T-helper 1 cell treated with Interleukin-12 subunit alpha and Interleukin-12 subunit beta and Interleukin-4 antibody, amounts not matched to agents 30 μg/mL and 1 μg/mL, for 36 hours (primary cell): Measurements from ENCODE around the gene AIRE.
"Not testable (repeated sequence)": the region's sequence is repeated elsewhere in the genome, so short reads cannot be mapped to it uniquely, and the experiment has no call there.

Experiments used
- H3K27ac Mint-ChIP-seq: one replicate; pipeline ENCODE4 v1.8.0; 2021; ENCODE audit warnings: mild to moderate bottlenecking, mixed read lengths
- H3K27me3 Mint-ChIP-seq: one replicate; pipeline ENCODE4 v1.8.0; 2021; ENCODE audit warnings: low read depth, mixed read lengths
- H3K36me3 Mint-ChIP-seq: one replicate; pipeline ENCODE4 v1.8.0; 2021; ENCODE audit warnings: low read depth, mixed read lengths
- H3K4me1 Mint-ChIP-seq: one replicate; pipeline ENCODE4 v1.8.0; 2021; ENCODE audit warnings: low read depth, mixed read lengths
- H3K4me3 Mint-ChIP-seq: one replicate; pipeline ENCODE4 v1.8.0; 2021; ENCODE audit warnings: mild to moderate bottlenecking, moderate library complexity, mixed read lengths
- H3K9me3 Mint-ChIP-seq: one replicate; pipeline ENCODE4 v1.8.0; 2021; ENCODE audit warnings: mixed read lengths

The AIRE gene

DNA sequence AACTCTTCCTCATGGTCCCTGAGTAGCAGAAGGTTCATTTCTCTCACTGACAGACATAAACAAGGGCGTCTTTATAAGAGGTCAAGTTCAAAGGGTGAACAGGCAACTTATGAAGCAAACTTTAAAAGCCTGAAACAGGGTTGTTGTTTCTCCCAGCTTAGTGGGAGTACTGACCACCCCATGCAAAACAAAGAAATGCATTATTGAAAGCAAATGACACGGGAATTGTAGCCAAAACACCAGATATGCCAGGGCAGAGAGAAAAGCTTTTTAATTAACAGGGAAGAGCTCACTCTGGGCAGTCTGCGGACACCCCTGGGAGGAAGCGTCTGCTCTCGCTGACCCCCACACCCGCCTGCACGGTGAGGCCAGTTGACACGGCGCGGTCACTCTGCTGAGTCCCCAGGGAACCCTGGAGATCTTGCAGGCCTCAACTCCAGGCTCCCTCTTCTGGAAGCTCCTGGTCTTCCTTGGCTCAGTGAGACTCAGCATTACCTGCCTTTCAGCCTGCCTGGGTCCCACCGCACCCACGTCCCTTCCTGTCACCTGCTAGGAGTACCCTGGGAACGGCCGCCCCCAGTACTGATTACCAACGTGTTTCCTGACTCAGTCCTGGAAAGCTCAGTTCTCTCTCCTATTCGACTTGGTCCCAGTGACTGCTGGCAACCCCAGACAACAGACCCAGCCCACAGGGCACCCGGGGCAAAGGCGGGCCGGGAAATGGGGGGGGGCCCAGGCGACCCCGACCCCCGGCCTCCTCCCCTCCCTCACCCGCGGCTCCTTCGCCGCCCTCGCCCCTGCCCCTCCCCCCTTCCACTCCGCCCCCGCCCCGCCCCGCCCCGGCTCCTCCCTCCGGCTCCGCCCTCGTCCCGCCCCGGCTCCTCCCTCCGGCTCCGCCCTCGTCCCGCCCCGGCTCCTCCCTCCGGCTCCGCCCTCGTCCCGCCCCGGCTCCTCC lies 52.5 kb downstream of the AIRE start:
- no peaks in the 10 kb centered on the region for H3K9me3 Mint-ChIP-seq
- peaks cover 2% of the 10 kb centered on the region for H3K36me3 Mint-ChIP-seq
- H3K27ac Mint-ChIP-seq = peak overlapping the region; percentile 76
- no peaks in the 10 kb centered on the region for H3K27me3 Mint-ChIP-seq
- H3K4me1 Mint-ChIP-seq = peaks cover 14% of the 10 kb centered on the region
- peak overlapping the region; percentile 63 for H3K4me3 Mint-ChIP-seq

DNA sequence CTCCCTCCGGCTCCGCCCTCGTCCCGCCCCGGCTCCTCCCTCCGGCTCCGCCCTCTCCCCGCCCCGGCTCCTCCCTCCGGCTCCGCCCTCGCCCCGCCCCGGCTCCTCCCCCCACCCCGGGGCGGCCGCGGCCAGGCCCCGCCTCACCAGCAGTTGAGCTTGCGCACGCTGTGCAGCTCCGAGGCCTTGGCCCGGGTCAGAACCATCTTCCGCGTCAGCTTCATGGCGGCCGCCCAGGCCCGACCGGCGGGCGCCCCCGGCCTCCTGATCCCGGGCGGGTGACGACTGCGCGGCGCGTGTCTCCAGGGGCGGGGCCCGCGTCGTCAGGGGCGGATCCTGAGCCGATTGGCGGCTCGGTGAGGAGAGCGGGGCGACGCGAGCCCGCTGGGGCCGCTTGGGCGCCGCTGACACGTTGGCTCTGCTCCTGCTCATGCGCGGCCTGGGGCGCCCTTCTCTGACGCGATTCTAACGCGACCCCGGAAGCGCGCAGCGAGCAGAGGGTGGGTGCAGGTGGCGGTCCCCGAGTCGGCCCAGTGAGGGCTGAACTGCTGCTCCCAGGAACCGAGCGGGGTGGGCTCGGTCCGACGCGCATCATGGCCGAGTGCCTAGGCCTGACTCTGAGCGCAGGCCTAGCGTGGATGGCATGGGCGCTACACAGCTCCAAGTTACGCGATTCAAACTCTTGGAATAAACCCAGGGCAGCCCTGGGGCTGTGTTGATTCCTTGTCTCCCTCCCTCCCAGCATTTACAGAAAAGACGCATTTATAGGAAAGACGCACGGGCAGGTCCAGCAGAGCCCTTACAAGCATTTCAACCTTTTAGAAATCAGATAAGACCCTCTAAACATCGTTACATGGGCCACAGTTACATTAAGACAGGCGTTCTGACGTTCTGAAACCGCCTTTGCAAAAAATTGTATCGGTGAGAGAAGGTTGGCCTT lies 53.6 kb downstream of the AIRE start, which contains the start of gene CFAP410:
Gene CFAP410 (minus strand): TSS at position 420 of the 940 bp plus-strand sequence. CDS start 196 bp downstream, at position 224.
- Mint-ChIP-seq H3K27me3 (no peaks in the 10 kb centered on the region), H3K4me1 (peaks cover 14% of the 10 kb centered on the region), H3K36me3 (peaks cover 2% of the 10 kb centered on the region), H3K9me3 (no peaks in the 10 kb centered on the region), H3K4me3 (peak within 1 kb of the TSS; percentile 88), H3K27ac (peak within 1 kb of the TSS; percentile 92)

DNA sequence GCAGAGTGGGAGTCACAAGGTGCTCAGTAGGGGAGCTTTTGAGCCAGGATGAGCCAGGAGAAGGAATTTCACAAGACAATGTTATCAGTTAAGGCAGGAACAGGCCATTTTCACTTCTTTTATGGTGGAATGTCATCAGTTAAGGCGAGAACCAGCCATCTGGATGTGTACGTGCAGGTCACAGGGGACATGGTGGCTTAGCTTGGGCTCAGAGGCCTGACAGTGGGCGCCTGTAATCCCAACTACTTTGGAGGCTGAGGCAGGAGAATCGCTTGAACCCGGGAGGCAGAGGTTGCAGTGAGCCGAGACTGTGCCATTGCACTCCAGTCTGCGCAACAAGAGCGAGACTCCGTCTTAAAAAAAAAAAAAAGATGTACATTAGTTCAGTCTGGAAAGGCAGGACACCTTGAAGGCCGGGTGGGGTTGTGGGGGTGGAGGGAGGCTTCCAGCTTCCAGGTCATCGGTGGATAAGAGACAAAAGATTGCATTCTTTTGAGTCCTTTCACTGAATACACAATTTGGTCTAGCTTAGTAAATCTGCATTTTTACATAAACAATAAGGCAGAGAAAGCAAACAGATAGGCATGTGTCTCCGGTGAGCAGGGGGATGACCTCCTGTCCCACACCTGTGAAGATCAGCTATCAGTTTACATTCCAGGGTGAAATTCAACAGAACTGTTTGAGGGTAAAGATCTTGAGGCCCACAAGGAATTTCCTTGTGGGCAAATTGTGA lies 56.2 kb downstream of the AIRE start:
- not testable (repeated sequence) for H3K9me3 Mint-ChIP-seq, H3K4me3 Mint-ChIP-seq, H3K27ac Mint-ChIP-seq, H3K36me3 Mint-ChIP-seq
- Mint-ChIP-seq H3K27me3 (peaks cover 10% of the 10 kb centered on the region), H3K4me1 (peaks cover 14% of the 10 kb centered on the region)

DNA sequence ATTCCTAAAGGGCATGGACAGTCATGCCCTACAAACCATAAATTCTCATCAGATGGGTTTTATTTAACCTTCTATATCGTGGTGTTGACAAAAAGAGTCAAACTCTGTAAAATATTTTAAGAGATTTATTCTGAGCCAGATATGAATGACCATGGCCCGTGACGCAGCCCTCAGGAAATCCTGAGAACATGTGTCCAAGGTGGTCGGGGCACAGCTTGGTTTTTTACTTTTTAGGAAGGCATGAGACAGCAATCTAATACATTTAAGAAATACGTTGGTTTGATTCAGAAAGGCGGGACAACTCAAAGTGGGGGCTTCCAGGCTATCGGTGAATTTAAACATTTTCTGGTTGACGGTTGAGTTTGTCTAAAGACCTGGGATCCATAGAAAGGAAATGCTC lies 57.3 kb downstream of the AIRE start:
- H3K4me1 Mint-ChIP-seq = peaks cover 11% of the 10 kb centered on the region
- not testable (repeated sequence) for H3K9me3 Mint-ChIP-seq, H3K27ac Mint-ChIP-seq, H3K4me3 Mint-ChIP-seq, H3K36me3 Mint-ChIP-seq
- peaks cover 16% of the 10 kb centered on the region for H3K27me3 Mint-ChIP-seq

DNA sequence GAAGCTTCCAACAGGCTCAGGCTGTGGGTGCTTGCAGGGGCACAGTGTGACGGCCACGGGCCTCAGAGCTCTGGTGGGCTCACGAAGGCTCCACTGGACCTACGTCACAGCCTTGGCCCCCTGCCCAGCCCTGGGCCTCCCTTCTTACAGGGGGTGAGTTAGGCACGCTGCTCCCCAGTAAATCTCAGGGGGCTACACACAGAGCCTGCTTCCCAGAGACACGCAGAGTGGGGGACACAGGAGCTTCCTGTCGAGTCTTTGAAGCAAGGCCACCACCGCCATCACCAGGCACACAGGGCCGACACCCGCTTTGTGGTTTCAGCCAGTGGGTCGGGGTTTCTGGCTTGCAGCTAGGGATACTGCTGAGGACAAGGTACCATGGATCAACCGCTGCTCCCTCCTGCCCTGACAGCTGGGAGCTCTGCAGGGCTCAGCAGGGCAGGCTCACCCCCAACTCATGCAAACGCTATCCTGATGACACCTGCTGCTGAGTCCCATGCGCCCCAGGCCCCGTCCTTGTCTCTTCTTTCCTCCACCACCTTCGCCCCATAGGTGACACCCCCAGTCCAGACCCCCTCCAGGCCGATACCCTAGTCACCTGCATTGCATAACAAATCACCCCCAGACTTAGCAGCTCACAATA lies 59.0 kb downstream of the AIRE start:
- Mint-ChIP-seq H3K36me3 (no peaks in the 10 kb centered on the region), H3K9me3 (no peaks in the 10 kb centered on the region), H3K27me3 (peaks cover 32% of the 10 kb centered on the region), H3K4me3 (no peak overlapping the region), H3K27ac (no peak overlapping the region), H3K4me1 (peaks cover 8% of the 10 kb centered on the region)

DNA sequence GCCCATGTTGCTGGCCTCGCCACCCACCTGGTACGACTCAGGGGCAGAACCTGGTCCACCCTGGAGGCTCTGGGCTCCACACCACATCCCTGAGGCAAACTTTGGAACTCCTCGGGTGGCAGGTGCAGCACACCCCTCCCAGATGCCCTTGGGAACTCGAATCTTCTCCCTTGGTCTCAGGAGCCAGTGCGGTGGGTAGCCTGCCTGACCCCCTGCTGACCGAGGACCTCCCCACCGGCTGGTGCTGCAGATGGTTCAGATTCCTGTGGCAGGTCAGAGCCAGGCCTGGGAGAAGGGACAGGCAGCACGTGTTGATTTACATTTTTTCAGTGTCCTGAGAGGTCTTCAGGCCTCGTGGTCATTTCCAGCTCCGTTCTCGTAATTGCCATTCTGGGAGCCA lies 59.8 kb downstream of the AIRE start:
- Mint-ChIP-seq H3K27me3 (peaks cover 33% of the 10 kb centered on the region), H3K9me3 (no peaks in the 10 kb centered on the region), H3K27ac (no peak overlapping the region), H3K4me3 (no peak overlapping the region), H3K36me3 (no peaks in the 10 kb centered on the region), H3K4me1 (peaks cover 2% of the 10 kb centered on the region)

DNA sequence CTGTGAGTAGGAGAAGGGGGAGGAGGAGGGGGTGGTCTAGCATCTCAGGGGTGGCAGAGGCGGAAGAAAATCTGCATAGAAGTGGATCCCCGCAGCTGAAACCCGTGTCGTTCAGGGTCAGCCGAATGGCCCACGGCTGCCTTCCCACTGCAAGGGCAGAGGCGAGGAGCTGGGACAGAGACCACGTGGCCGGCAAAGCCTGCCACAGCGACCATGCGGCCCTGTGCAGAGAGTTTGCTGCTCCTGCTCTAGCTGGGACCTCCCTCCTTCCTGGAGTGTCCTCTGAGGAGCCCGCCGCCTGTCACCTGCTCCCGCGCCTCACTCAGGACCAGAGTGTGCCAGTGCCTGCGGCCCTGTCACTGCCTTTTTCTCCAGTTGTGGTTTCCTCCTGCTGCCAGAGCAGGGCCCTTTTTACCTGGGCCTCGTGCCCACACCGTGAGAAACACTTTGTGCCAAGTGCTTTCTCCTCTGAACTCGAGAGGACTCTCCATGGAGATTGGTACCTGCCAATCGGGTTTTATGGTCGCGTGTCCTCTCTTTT lies 62.3 kb downstream of the AIRE start:
- H3K27me3 Mint-ChIP-seq = peaks cover 38% of the 10 kb centered on the region
- H3K36me3 Mint-ChIP-seq = no peaks in the 10 kb centered on the region
- H3K9me3 Mint-ChIP-seq = no peaks in the 10 kb centered on the region
- no peak overlapping the region for H3K4me3 Mint-ChIP-seq
- no peak overlapping the region for H3K27ac Mint-ChIP-seq
- peaks cover 11% of the 10 kb centered on the region for H3K4me1 Mint-ChIP-seq
